ENCODE measurements around the gene CASP5. TPM values are rescaled to one million over a fixed set of nuclear protein-coding genes. Genes with fewer than 3 reads are reported as not detected.
"Not testable (repeated sequence)": the region's sequence is repeated elsewhere in the genome, so short reads cannot be mapped to it uniquely, and the experiment has no call there.

Gene CASP5
- polyA plus RNA-seq (2013, experiment 1 of 2): not detected
- polyA plus RNA-seq (2013, experiment 2 of 2): not detected

GRCh38 chr11:105023003-105023402, at the start of gene CASP5:
Gene CASP5, minus strand, starts transcription at chr11:105023168. Its CDS starts 32 bp downstream, at chr11:105023136.
- Histone ChIP-seq H3K4me1 (ENCODE audit: control insufficient read depth, insufficient read depth, low read length, poor library complexity, severe bottlenecking) (peaks cover 5% of the 10 kb centered on the region), H3K36me3 (ENCODE audit: control insufficient read depth, insufficient read depth, low read length) (no peaks in the 10 kb centered on the region), H3K4me3 (ENCODE audit: extremely low read depth, insufficient read depth, low read length, poor library complexity, severe bottlenecking) (no peak within 1 kb of the TSS), H3K9me3 (ENCODE audit: control insufficient read depth, low read length) (no peaks in the 10 kb centered on the region), H3K27ac (ENCODE audit: low read depth, low read length, severe bottlenecking) (no peak within 1 kb of the TSS)

- not testable (repeated sequence) for H3K36me3 ChIP-seq (ENCODE audit: control insufficient read depth, insufficient read depth, low read length); H3K9me3 ChIP-seq (ENCODE audit: control insufficient read depth, low read length); H3K4me1 ChIP-seq (ENCODE audit: control insufficient read depth, insufficient read depth, low read length, poor library complexity, severe bottlenecking); H3K27ac ChIP-seq (ENCODE audit: low read depth, low read length, severe bottlenecking); H3K4me3 ChIP-seq (ENCODE audit: extremely low read depth, insufficient read depth, low read length, poor library complexity, severe bottlenecking)
- WGBS, 2 experiments (ENCODE audit: insufficient coverage in 2 of 2): no CpG with 5 or more reads among the region's 2 CpGs
These were observed 49.1 kb upstream of the CASP5 start for GRCh38 chr11:105072080-105072479.

DNA sequence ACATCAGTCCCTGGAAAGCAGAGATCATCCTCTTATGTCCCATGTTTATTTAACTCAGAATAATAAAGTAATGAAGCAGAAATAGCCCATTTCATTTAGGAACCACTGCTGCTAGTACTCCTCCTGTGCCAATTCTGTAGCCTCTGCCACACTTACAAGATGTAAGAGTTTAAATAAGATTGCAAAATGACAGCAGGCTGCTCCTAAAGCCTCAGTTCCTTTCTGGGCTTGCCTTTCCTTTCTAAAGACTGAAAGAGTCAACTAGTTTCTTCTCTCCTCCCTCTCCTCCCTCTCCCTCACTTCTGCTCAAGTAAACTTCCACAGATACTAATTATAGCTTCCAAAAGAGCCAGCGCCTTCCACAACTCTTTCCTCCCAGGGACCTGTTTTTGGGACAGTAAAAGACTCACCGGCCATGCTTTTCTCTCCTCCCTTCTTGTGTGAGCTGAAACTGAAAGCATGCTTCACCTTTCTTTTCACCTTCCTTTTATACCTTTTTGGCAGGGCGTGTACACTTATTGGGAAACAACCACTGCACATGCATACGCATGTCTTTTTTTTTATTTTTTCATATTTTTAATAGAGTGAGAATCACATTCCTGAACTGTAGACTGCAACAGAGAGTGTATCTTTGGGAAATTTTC, 48.2 kb upstream of the CASP5 start:
- WGBS, 2 experiments (ENCODE audit: insufficient coverage in 2 of 2): 80 to 83% methylated on average over 2 of the region's 4 CpGs
- H3K36me3 ChIP-seq (ENCODE audit: control insufficient read depth, insufficient read depth, low read length): no peaks in the 10 kb centered on the region
- no peaks in the 10 kb centered on the region for H3K9me3 ChIP-seq (ENCODE audit: control insufficient read depth, low read length)
- H3K27ac ChIP-seq (ENCODE audit: low read depth, low read length, severe bottlenecking): no peak overlapping the region
- no peaks in the 10 kb centered on the region for H3K4me1 ChIP-seq (ENCODE audit: control insufficient read depth, insufficient read depth, low read length, poor library complexity, severe bottlenecking)
- no peak overlapping the region for H3K4me3 ChIP-seq (ENCODE audit: extremely low read depth, insufficient read depth, low read length, poor library complexity, severe bottlenecking)

GRCh38 chr11:105070306-105070705, 47.3 kb upstream of the CASP5 start:
- no peak overlapping the region for H3K27ac ChIP-seq (ENCODE audit: low read depth, low read length, severe bottlenecking)
- no peaks in the 10 kb centered on the region for H3K36me3 ChIP-seq (ENCODE audit: control insufficient read depth, insufficient read depth, low read length)
- no peaks in the 10 kb centered on the region for H3K9me3 ChIP-seq (ENCODE audit: control insufficient read depth, low read length)
- no peak overlapping the region for H3K4me3 ChIP-seq (ENCODE audit: extremely low read depth, insufficient read depth, low read length, poor library complexity, severe bottlenecking)
- WGBS, 2 experiments (ENCODE audit: insufficient coverage in 2 of 2): 94 to 95% methylated on average over 4 of the region's 4 CpGs
- H3K4me1 ChIP-seq (ENCODE audit: control insufficient read depth, insufficient read depth, low read length, poor library complexity, severe bottlenecking): no peaks in the 10 kb centered on the region

- H3K4me1 ChIP-seq (ENCODE audit: control insufficient read depth, insufficient read depth, low read length, poor library complexity, severe bottlenecking); H3K4me3 ChIP-seq (ENCODE audit: extremely low read depth, insufficient read depth, low read length, poor library complexity, severe bottlenecking); H3K27ac ChIP-seq (ENCODE audit: low read depth, low read length, severe bottlenecking); H3K36me3 ChIP-seq (ENCODE audit: control insufficient read depth, insufficient read depth, low read length); H3K9me3 ChIP-seq (ENCODE audit: control insufficient read depth, low read length): not testable (repeated sequence)
- WGBS, 2 experiments (ENCODE audit: insufficient coverage in 2 of 2): no CpG with 5 or more reads among the region's 2 CpGs
These were observed 46.8 kb upstream of the CASP5 start for GRCh38 chr11:105069749-105070148.

DNA sequence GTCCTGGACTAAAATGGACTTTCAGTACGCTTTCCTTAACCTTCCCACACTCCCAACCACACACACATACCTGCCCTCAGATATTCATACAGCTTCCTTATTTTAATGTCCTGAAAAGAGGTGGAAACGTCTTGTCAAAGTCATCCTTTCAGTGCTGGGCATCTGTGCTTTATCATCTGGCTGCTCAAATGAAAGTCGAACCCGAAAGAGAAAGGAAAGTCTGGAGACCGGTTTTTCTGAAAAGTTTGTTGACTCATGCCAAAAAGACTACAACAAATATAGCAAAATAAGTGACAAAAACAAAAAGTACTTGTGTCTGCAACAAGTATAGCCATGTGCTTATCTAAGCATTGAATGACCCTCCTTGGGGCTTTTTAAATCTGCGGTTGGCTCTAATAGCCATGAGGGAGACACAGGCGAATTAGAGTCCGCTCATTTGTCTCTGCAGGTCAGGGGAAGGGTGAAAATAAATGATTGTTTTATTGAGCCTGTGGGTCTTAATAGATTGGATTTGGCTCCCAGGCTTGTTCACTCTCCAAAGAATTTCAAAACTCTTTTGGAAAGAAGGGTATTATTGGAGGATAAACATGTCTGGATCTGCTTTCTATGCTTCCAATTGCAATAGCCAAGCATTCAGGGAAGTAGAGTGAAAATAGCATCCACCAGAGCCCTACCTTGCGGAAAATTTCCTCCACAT, 40.4 kb upstream of the CASP5 start:
- not testable (repeated sequence) for H3K4me3 ChIP-seq (ENCODE audit: extremely low read depth, insufficient read depth, low read length, poor library complexity, severe bottlenecking); H3K27ac ChIP-seq (ENCODE audit: low read depth, low read length, severe bottlenecking); H3K36me3 ChIP-seq (ENCODE audit: control insufficient read depth, insufficient read depth, low read length); H3K9me3 ChIP-seq (ENCODE audit: control insufficient read depth, low read length); H3K4me1 ChIP-seq (ENCODE audit: control insufficient read depth, insufficient read depth, low read length, poor library complexity, severe bottlenecking)
- 70 to 72% methylated on average over 6 to 7 of the region's 9 CpGs for WGBS, 2 experiments (ENCODE audit: insufficient coverage in 2 of 2)

DNA sequence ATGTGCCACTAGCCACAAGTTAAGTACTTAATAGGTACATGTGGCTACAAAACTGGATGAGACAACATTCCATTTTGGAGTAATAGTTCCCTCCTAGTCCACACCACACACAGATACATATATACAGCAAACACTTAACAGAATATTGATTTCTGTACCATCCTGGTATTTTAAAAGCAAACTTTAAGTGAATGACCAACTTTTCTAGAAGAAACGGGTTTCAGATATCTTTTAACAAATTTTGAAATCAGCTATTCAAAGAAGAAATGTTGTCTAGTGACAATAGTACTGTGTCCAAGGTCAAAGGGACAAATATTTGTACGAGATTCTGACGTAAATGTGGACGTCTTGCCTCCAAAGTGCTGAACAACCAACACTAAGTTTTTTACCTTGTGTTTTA, 34.5 kb upstream of the CASP5 start:
- 56% methylated on average over 3 of the region's 4 CpGs; no CpG with 5 or more reads in 1 of the 2 experiments for WGBS, 2 experiments (ENCODE audit: insufficient coverage in 2 of 2)

DNA sequence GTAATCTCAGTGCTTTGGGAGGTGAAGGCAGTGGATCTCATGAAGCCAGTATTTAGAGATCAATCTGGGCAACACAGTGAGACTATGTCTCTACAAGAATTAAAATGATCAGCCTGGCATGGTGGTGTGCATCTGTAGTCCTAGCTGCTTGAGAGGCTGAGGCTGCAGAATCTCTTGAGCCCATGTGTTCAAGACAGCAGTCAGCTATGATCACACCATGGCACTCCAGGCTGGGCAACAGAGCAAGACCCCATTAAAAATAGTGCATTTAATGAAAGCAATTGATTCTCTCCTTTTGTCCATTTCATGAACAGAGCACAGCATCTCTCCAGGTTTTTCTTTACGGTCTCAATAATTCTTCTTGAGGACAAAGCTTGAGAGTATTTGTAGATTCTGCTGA, 33.5 kb upstream of the CASP5 start:
- Histone ChIP-seq H3K4me1 (ENCODE audit: control insufficient read depth, insufficient read depth, low read length, poor library complexity, severe bottlenecking) (peaks cover 8% of the 10 kb centered on the region), H3K9me3 (ENCODE audit: control insufficient read depth, low read length) (no peaks in the 10 kb centered on the region), H3K27ac (ENCODE audit: low read depth, low read length, severe bottlenecking) (no peak overlapping the region), H3K4me3 (ENCODE audit: extremely low read depth, insufficient read depth, low read length, poor library complexity, severe bottlenecking) (no peak overlapping the region), H3K36me3 (ENCODE audit: control insufficient read depth, insufficient read depth, low read length) (no peaks in the 10 kb centered on the region)
- no CpG with 5 or more reads among the region's 1 CpG for WGBS, 2 experiments (ENCODE audit: insufficient coverage in 2 of 2)

More for the DNA sequence above, 34.5 kb upstream of the CASP5 start:
- H3K27ac ChIP-seq (ENCODE audit: low read depth, low read length, severe bottlenecking): no peak overlapping the region
- no peaks in the 10 kb centered on the region for H3K36me3 ChIP-seq (ENCODE audit: control insufficient read depth, insufficient read depth, low read length)
- H3K4me3 ChIP-seq (ENCODE audit: extremely low read depth, insufficient read depth, low read length, poor library complexity, severe bottlenecking): no peak overlapping the region
- H3K4me1 ChIP-seq (ENCODE audit: control insufficient read depth, insufficient read depth, low read length, poor library complexity, severe bottlenecking): no peaks in the 10 kb centered on the region
- H3K9me3 ChIP-seq (ENCODE audit: control insufficient read depth, low read length): no peaks in the 10 kb centered on the region

DNA sequence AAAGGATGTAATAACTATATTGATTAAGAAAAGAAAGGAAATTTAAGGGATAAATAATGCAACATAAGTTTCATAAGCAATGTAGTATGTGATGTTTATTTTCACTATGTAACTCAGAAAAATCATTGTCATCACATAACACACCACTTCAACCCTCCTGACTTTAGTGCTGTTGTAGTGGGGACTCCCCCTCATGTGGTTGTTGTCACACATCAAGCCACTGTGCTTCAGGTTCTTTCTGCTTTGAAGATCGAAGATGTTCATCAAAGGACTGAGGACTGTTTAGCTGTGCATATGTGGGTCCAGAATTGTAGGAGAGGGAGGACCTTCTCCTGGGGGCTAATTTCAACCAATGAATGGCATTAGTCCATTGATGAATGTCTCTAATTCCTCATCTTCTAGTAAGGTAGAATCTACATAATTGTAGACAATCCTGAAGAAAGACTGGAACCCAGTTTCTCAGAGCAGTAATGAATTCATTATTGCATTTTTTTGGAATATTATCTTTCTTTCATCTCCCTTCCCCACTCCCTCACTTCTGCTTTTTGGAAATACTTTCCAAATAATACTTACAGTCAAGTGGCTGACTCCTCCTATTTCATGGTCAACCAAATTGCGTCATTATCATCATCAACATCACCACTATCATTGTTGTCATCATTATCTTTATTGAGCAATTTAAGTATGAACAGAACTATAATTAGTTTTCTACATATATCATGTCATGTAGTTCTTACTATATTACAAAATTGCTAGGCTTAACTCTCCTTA, 31.9 kb upstream of the CASP5 start:
- WGBS, 2 experiments (ENCODE audit: insufficient coverage in 2 of 2): 100% methylated on average over 1 of the region's 2 CpGs
- no peak overlapping the region for H3K4me3 ChIP-seq (ENCODE audit: extremely low read depth, insufficient read depth, low read length, poor library complexity, severe bottlenecking)

DNA sequence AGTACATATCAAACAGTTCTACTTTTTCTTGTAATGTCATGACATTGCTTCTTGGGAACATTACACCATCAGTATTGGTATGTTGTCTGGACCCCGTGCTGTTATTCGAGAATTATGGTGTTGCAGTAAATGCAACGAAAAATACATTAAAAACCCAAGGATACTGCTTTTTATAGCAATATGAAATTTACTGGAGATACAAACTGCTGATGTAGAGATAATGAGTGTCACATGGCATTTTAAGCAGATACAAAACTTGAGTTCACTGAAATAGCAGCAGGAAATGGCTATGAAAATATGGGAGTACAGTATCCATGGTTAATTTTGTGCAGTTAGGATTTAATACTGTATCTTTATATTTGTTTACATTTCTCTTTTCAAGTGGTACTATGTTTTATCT, 29.5 kb upstream of the CASP5 start:
- Histone ChIP-seq H3K27ac (ENCODE audit: low read depth, low read length, severe bottlenecking) (no peak overlapping the region), H3K36me3 (ENCODE audit: control insufficient read depth, insufficient read depth, low read length) (no peaks in the 10 kb centered on the region), H3K4me3 (ENCODE audit: extremely low read depth, insufficient read depth, low read length, poor library complexity, severe bottlenecking) (no peak overlapping the region), H3K9me3 (ENCODE audit: control insufficient read depth, low read length) (no peaks in the 10 kb centered on the region), H3K4me1 (ENCODE audit: control insufficient read depth, insufficient read depth, low read length, poor library complexity, severe bottlenecking) (peaks cover 14% of the 10 kb centered on the region)
- WGBS, 2 experiments (ENCODE audit: insufficient coverage in 2 of 2): no CpG with 5 or more reads among the region's 3 CpGs

More for the DNA sequence above, 31.9 kb upstream of the CASP5 start:
- Histone ChIP-seq H3K36me3 (ENCODE audit: control insufficient read depth, insufficient read depth, low read length) (no peaks in the 10 kb centered on the region), H3K4me1 (ENCODE audit: control insufficient read depth, insufficient read depth, low read length, poor library complexity, severe bottlenecking) (peaks cover 12% of the 10 kb centered on the region), H3K9me3 (ENCODE audit: control insufficient read depth, low read length) (no peaks in the 10 kb centered on the region), H3K27ac (ENCODE audit: low read depth, low read length, severe bottlenecking) (no peak overlapping the region)
